IPS-20b (cell line): ENCODE results near the gene CCDC17.

Experiments used
- H3K27ac ChIP-seq: one replicate; pipeline ENCODE4 v1.5.1; 2013; ENCODE audit warnings: low read length
- H3K27me3 ChIP-seq: 2 replicates; pipeline ENCODE4 v1.6.1; 2013; ENCODE audit warnings: mild to moderate bottlenecking, low read length, inconsistent platforms; ENCODE audit not compliant: insufficient read depth
- H3K36me3 ChIP-seq: 2 replicates; pipeline ENCODE4 v1.6.1; 2013; ENCODE audit warnings: low read depth, mild to moderate bottlenecking, inconsistent platforms, low read length, moderate library complexity; ENCODE audit not compliant: insufficient read depth
- H3K4me1 ChIP-seq: 2 replicates; pipeline ENCODE4 v1.6.1; 2013; ENCODE audit warnings: mild to moderate bottlenecking, control low read depth, inconsistent platforms, low read length, moderate library complexity; ENCODE audit not compliant: insufficient read depth
- H3K4me3 ChIP-seq: 2 replicates; pipeline ENCODE4 v1.5.1; 2013; ENCODE audit warnings: mild to moderate bottlenecking, low read length, inconsistent platforms
- H3K9ac ChIP-seq: 2 replicates; pipeline ENCODE4 v1.6.1; 2013; ENCODE audit warnings: low read depth, mild to moderate bottlenecking, inconsistent platforms, low read length, moderate library complexity
- H3K9me3 ChIP-seq: 2 replicates; pipeline ENCODE4 v1.6.1; 2013; ENCODE audit warnings: mild to moderate bottlenecking, low read depth, low read length, inconsistent platforms; ENCODE audit not compliant: insufficient read depth

CCDC17 gene

DNA sequence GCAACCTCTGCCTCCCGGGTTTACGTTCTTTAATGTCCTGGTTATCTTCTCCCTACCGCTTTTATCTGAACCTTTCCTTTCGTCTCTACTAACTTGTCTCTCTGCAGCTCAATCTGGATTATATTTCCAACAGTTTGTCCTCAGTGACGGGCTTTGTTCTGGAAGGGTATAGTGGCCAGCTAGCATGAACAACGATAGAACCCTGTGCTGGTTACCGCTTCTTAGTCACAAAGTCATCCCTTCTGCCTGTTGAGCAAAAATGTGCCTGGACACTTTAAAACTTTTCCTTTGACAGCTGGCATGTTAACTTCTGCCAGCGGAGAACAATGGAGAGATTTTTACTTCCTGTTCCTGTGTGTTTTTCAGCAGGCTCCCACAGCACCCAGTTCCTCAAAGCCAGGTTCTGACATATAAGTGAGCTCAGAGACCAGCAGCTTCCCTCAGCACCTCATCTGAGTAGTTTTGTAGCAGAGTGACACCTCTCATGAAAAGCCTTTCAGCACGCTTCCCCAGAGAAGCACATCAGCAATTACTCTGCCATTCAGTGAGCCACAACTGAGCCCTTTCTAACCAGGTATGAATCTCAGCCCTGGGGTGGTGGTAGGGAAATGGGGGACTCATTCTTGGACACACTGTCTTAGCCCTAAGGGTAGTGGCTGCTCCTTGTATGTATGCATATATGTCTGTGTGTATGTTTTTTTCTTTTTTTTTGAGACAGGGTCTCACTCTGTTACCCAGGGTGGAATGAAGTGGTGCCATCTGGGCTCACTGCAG lies 23.6 kb upstream of the CCDC17 start:
- Histone ChIP-seq H3K9me3 (no peaks in the 10 kb centered on the region), H3K27me3 (no peaks in the 10 kb centered on the region), H3K27ac (no peak overlapping the region), H3K36me3 (peaks cover 84% of the 10 kb centered on the region), H3K4me3 (no peak overlapping the region), H3K9ac (no peak overlapping the region), H3K4me1 (no peaks in the 10 kb centered on the region)

DNA sequence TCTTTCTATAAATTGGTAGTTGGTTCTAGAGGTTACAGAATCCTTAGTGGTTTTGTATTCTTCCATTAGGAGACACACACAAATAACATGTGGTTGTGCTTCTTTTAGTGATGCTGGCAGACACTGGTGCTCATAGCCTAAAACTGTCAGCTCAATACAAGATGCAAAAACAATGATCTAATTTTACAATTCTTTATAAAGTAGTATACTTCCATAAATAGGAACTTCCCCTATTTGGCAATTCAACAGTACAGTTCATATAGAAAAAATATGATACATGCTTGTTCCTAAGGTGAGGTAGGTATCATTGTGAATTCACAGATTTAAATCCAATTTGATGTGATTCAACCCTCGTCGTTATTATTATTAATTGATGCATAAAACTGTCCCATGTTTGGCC lies 20.8 kb upstream of the CCDC17 start:
- Histone ChIP-seq H3K9ac (no peak overlapping the region), H3K4me3 (no peak overlapping the region), H3K27ac (no peak overlapping the region), H3K27me3 (no peaks in the 10 kb centered on the region), H3K4me1 (no peaks in the 10 kb centered on the region), H3K9me3 (no peaks in the 10 kb centered on the region), H3K36me3 (peaks cover 84% of the 10 kb centered on the region)

DNA sequence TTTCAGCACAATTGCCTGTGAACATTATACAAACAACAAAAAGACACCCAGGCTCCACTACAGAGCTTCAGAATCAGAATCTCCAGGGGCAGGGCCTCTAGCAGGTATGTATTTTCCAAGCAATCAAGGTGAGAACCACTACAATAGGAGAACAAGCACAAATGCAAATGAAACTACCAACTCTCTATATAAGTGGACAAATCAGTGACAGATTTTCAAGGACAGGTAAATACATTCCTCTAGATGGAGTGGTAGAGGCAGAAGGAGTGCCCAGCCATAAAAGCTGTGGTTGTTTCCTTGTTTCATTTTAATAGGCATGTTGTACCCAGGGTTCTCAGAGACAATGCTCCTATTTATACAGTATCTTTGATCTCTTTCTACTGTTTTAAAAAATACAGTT lies 20.1 kb upstream of the CCDC17 start:
- Histone ChIP-seq H3K36me3 (peaks cover 82% of the 10 kb centered on the region), H3K27ac (no peak overlapping the region)

DNA sequence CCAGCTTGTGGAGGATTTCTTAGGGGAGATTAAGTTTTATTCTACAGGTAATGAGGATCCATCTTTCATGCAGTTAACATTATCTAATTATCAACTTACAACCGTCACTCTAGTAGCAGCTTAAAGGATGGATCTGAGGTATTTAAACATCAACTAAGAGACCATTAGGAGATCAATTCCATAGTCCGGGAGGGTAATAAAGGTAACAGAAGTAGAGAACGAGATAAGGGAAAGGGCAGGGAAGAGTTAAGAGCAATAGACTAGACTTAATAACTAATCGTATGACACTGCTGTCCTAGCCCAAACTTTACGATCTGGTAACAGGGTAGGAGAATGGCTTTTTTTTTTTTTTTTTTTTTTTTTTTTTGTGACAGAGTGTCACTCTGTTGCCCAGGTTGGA lies 19.5 kb upstream of the CCDC17 start:
- Histone ChIP-seq H3K9ac (no peak overlapping the region), H3K9me3 (no peaks in the 10 kb centered on the region), H3K27ac (no peak overlapping the region), H3K36me3 (peaks cover 84% of the 10 kb centered on the region), H3K4me3 (no peak overlapping the region), H3K4me1 (no peaks in the 10 kb centered on the region), H3K27me3 (no peaks in the 10 kb centered on the region)

More for the DNA sequence above, 20.1 kb upstream of the CCDC17 start:
- no peak overlapping the region for H3K9ac ChIP-seq
- H3K9me3 ChIP-seq: no peaks in the 10 kb centered on the region
- no peaks in the 10 kb centered on the region for H3K27me3 ChIP-seq
- H3K4me3 ChIP-seq: no peak overlapping the region
- H3K4me1 ChIP-seq: no peaks in the 10 kb centered on the region

DNA sequence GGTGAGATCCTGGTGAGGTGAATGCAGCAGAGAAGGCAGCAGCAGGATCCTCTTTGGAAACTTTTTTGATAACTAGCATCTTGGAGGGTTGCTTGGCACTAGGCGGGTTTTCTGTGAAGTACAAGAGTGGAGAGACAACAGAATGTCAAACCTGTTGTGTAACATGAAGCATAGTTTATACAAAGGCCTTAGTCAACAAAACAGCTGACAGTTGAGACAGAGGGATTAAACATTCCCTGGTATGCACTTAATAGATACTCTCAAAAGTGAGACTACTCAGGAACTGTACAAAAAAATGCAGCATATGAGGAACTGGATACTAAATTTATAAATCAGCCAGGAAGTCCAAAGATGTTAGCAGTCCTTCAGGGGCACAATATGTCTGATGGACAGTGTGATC lies 16.4 kb upstream of the CCDC17 start:
- Histone ChIP-seq H3K4me1 (no peaks in the 10 kb centered on the region), H3K27ac (no peak overlapping the region), H3K4me3 (no peak overlapping the region), H3K36me3 (peaks cover 92% of the 10 kb centered on the region), H3K9ac (no peak overlapping the region), H3K27me3 (no peaks in the 10 kb centered on the region), H3K9me3 (no peaks in the 10 kb centered on the region)

DNA sequence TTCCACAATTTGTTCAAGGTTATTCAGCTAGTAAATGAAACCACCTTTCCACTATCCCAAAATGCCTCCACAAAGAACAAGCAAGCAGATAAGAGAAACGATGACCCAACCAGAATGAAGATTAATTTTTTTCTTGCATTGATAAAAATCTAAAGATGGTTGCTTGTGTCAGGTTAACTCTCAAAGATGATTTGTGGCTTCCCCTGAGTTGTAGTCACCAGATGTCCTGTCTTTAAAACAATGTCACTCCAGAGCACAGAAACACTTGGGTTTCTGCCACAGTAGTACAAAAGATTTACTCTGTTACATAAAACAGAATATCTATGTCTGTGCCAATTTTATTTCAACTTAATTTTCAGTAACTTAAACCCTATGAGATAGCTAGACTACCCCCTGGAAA lies 11.4 kb upstream of the CCDC17 start:
- Histone ChIP-seq H3K36me3 (peaks cover 97% of the 10 kb centered on the region), H3K9ac (no peak overlapping the region), H3K27ac (no peak overlapping the region), H3K27me3 (no peaks in the 10 kb centered on the region), H3K9me3 (no peaks in the 10 kb centered on the region), H3K4me1 (no peaks in the 10 kb centered on the region), H3K4me3 (no peak overlapping the region)

DNA sequence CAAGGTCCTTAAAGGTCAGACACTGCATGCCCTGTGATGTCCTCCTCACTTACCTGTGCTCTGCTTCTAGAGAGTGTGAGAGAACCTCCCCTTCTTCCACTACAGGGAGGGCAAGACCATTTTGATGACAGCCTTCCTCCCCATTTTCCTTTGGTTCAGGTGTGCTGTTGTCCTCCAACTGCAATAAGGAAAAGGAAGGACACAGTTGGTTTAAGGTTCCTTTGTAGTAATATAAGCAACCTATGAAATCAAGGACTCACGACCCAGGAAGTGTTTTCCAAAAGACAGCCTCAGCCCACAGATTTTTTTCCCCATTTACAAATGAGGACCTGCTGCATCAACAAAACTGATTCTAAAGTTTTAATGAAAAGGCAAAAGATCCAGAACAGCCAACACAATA lies 6.6 kb upstream of the CCDC17 start:
- Histone ChIP-seq H3K9me3 (no peaks in the 10 kb centered on the region), H3K4me1 (no peaks in the 10 kb centered on the region), H3K27ac (no peak overlapping the region), H3K9ac (no peak overlapping the region), H3K4me3 (no peak overlapping the region), H3K36me3 (peaks cover 93% of the 10 kb centered on the region), H3K27me3 (no peaks in the 10 kb centered on the region)

DNA sequence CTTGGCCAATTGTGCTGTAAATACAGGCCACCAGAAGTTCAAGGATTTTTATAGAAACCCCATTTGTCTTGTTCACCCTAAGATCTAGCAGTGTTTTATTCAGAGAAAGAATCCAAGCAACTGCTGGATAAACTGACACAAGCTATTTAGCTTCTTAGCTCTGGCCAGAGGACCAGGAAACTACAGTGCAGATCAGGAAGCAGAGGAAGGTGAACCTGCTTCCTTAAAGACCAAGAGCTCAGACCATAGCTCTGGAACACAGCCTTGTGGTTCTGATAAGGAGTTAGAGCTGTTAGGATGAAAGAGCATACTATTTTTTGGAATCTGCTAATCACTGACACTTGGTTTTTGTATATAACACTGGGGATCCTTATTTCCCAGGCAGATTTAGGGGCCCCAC lies 5.2 kb upstream of the CCDC17 start:
- Histone ChIP-seq H3K9ac (no peak overlapping the region), H3K27me3 (no peaks in the 10 kb centered on the region), H3K4me3 (no peak overlapping the region), H3K27ac (no peak overlapping the region), H3K36me3 (peaks cover 85% of the 10 kb centered on the region), H3K9me3 (no peaks in the 10 kb centered on the region), H3K4me1 (no peaks in the 10 kb centered on the region)

DNA sequence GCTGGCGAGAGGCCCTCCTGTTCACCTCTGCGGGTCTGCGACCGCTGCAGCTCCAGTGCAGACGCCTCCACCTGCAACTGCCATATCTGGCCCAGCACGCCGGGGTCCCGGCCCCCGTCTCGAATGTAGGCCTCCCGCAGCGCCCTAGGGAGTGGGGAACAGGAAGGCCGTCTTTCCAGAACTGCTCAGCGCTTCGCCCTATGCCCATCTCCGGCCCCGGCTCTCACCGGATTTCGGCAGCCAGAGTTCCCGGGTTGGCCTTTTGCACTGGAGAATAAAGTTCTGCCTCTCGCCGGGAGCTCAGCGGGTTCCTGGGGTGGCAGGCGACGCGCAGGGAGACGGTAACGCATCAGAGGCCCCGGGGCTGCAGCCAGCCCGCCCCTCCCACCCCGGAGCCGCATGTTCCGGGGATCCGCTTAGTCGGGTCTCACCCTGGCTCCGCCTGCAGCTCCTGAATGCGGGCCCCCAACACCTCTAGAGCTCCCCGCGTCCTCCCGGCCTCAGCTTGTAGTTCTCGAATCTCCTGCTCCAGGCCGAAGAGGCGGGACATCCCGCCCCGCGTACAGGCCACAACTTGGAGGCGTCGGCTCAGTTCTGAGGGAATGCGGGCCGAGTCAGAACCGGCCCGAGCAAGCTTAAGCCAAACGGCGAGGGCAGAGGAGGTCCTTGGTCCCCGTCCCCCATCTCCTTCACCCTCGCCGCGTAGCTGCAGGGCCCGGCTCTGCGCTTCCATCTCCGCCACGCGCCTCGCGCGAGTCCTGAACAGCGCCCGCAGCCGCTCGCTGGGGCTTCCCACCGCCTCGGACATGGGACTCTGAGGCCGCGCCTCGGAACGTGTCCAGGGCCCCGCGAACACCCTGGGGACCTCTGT lies 1.1 kb downstream of the CCDC17 start:
- Histone ChIP-seq H3K9me3 (no peaks in the 10 kb centered on the region), H3K36me3 (peaks cover 49% of the 10 kb centered on the region), H3K27ac (no peak overlapping the region), H3K27me3 (no peaks in the 10 kb centered on the region), H3K4me3 (no peak overlapping the region), H3K9ac (no peak overlapping the region), H3K4me1 (no peaks in the 10 kb centered on the region)

DNA sequence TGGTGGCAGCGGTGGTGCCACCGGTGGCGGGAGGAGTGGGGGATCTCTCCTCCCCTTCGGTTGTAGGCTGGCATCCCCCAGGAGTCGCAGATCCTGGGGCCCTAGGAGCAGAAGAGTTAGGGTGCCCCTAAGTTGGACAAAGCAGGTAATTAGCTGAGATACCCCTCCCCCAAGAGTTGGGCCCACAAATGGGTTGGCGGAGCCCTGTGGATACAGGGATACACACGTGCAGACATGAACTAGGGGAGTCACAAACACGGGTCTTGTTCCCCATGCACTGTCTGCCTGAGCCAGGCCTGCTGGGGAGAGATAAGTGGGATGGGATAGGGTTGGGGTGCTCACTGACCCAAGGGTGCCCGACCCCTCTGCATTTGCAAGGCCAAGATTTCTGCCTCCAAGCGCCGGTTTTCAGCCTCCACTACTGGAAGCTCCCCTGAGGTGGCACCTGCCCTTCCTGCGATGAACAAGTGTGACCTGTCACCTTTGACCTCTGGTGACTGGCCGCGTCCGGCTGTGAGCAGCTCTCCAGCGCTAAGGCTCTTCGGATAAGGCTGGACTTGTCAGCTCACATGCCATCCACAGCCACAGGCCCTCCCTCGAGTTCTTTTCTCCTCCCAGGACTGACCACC lies 1.8 kb downstream of the CCDC17 start:
- no peak overlapping the region for H3K4me3 ChIP-seq
- H3K36me3 ChIP-seq: peaks cover 49% of the 10 kb centered on the region

DNA sequence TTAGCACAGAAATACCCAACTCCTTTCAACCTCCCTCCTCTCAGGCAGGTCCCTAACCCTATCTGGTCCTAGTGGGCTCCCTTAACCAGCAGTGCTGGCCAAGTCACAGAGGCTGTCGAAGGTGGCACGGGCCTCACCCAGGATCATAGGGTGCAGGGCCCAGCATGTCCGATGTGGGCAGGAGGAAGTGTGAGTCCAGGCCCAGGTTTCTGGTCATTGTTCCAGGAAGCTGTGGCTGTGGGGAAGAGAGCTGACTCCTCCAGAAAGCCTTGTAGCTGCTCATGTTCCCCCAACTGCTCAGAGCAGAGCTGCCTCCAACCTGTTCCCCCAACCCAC lies 2.4 kb downstream of the CCDC17 start:
- Histone ChIP-seq H3K4me1 (no peaks in the 10 kb centered on the region), H3K9ac (no peak overlapping the region), H3K4me3 (no peak overlapping the region), H3K36me3 (peaks cover 53% of the 10 kb centered on the region), H3K9me3 (no peaks in the 10 kb centered on the region), H3K27ac (no peak overlapping the region), H3K27me3 (no peaks in the 10 kb centered on the region)

More for the DNA sequence above, 1.8 kb downstream of the CCDC17 start:
- no peaks in the 10 kb centered on the region for H3K9me3 ChIP-seq
- no peak overlapping the region for H3K27ac ChIP-seq
- no peaks in the 10 kb centered on the region for H3K4me1 ChIP-seq
- H3K27me3 ChIP-seq: no peaks in the 10 kb centered on the region
- no peak overlapping the region for H3K9ac ChIP-seq
